OCI-LY1 (cell line): ENCODE data around the gene GRM7.

Experiments
- EZH2 ChIP-seq: fragments of 200-600 bp; sonication (generic), shearing (Covaris generic); IDR thresholded peaks from 2 replicates; pipeline ENCODE4 v1.8.0; 2017; ENCODE audit warnings: borderline replicate concordance, mixed run types, mild to moderate bottlenecking, antibody characterized with exemption, low read length, moderate library complexity, mixed read lengths
- TF ChIP-seq, protein P1 (sequence below): fragments of 200-600 bp; sonication (generic), shearing (Covaris generic); IDR thresholded peaks from 2 replicates; pipeline ENCODE4 v1.5.1; 2017; ENCODE audit warnings: mild to moderate bottlenecking, antibody characterized with exemption, low read length, moderate library complexity, mixed read lengths

DNA sequence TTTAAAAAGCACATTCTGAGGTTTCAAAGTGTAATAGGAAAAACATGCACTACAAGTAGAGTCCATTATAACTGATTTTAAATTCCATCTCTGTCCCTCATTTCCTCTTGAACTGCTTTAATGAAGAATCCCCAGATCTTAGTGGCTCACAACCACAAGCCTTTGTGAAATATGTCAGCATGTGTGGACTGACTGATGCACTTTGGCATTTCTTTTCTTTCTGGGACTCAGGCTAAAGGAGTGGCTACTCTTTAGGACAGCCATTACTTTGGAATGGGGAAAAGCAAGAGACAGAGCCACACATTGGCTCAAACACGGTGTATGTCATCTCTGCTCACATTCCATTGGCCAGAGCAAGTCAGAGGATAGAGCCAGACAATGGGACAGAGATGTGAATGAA lies 139.6 kb downstream of the GRM7 start:
- TF ChIP-seq, protein P1, sequence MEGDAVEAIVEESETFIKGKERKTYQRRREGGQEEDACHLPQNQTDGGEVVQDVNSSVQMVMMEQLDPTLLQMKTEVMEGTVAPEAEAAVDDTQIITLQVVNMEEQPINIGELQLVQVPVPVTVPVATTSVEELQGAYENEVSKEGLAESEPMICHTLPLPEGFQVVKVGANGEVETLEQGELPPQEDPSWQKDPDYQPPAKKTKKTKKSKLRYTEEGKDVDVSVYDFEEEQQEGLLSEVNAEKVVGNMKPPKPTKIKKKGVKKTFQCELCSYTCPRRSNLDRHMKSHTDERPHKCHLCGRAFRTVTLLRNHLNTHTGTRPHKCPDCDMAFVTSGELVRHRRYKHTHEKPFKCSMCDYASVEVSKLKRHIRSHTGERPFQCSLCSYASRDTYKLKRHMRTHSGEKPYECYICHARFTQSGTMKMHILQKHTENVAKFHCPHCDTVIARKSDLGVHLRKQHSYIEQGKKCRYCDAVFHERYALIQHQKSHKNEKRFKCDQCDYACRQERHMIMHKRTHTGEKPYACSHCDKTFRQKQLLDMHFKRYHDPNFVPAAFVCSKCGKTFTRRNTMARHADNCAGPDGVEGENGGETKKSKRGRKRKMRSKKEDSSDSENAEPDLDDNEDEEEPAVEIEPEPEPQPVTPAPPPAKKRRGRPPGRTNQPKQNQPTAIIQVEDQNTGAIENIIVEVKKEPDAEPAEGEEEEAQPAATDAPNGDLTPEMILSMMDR, result no peak
- no peak for TF ChIP-seq EZH2
